HG03025 (cell line): ENCODE measurements around the gene C1S.

Source experiments
- ATAC-seq: cut with Tn5 transposase; IDR thresholded peaks from one replicate; pipeline ENCODE4 v1.9.1; 2021; ENCODE audit warnings: mild to moderate bottlenecking, moderate library complexity; ENCODE audit not compliant: unreplicated experiment, low FRiP score

Gene C1S

DNA sequence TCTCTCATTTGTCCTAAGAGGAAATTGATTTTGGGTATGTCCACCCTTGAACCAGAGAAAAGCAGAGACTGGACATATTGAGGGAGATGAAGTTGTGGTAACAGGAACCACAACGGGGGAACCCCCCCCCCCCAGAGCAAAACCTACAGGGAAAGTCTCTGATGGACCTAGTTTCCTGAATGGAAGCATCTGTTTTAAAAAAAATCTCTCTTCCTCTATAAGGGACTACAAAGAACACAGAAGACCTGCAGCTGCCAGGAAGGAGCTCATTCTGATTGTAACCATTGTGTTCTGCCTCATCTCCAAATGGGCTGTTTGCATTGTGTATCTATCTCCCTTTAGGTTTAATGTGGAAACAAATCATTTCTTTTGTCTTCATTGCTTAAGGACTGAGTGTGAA, 13.4 kb downstream of the C1S start:
- ATAC-seq: no peak

DNA sequence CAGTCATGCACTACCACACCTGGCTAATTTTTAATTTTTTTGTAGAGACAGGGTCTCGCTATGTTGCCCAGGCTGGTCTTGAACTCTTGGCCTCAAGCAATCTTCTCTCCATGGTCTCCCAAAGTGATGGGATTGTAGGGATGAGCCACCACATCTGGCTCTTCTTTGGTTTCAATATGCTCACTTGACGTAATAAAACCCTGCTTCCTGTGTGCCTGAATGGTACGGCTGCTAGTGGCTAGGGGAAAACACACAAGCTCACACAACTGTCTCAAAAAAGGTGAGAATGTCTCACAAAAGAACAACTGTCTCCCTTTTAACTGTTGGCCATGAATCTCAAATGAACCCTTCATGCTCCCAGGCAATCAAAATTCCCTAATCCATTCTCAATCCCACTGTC, 15.0 kb downstream of the C1S start:
- no peak for ATAC-seq

DNA sequence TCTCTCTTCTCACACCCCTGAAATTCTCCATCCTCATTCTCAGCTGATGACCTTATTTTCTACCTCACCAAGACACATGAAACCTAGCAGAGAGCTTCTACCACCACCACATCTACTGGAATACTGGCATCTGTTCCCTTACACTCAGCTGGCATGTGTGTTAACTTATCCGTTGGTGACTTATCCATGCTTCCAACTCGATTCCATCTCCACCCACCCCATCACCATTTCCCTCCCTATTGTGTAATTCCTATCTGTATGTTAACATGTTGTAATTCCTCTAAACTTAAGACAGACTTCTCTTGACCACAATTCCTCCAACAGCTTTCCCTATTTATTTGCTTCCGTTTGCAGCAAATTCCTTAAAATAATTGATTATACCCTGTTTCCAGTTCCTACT, 15.4 kb downstream of the C1S start:
- ATAC-seq: no peak

DNA sequence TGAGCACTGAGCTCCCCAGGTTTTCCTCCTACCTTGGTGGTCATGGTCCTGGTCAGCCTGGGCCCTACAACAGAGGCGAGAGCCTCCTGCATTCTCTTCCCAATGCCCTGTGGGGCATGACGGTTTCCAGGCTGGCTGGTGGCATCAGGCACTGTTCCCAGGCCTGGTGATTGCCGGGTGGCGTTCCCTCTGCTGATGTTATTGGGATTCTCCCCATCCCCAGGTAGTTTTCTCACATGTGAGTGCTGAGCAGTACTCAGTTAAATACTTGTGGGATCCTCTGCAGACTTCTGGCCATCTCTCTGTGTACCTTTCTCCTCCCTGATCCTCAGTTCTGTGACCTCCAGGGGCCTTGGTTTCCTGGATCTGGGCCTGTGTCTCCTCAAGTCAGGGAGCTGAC, 16.0 kb downstream of the C1S start:
- ATAC-seq: no peak

DNA sequence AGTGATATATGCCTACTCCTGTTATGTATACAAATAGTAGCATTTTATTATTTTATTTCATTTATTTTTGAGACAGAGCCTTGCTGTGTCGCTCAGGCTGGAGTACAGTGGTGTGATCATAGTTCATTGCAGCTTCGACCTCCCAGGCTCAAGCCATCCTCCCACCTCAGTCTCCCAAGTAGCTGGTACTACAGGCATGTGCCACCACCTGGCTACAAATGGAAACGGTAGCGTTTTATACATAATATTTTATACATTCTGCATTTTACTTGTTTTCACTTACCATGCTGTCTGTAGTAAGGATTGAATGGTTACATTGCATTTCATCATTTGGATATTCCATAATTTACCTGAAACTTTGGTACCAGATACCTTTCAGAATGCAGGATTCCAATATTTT, 17.6 kb downstream of the C1S start:
- no peak for ATAC-seq

DNA sequence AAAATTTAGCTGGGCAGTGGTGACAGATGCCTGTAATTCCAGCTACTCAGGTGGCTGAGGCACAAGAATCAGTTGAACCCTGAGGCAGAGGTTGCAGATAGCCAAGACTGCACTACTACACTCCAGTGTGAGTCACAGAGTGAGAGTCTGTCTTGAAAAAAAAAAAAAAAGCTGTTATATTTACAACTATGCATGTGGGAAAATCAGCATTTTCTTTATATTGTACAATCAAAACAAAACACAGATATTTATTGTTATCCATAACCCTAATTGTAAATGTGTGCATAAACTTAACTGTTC, 19.3 kb downstream of the C1S start:
- no peak for ATAC-seq

DNA sequence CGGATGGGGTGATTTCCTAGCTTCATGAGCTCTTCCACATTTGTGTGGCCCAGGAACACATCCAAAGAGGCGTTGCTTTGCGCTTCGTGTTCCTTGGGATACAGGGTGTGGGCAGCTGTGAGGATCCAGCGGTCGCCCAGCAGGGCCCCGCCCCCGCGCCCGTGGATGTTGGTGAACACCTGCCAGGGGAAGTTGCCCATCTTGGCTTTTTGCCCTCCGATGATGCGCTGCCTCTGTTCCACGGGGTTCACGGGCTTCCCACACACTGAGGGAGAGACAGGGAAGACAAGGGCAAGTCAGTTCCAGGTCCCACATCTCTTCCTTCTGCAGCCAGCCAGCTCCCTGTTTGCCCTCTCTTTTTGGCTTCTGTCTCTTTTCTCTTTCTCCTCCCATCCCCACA, 20.5 kb downstream of the C1S start:
- no peak for ATAC-seq

DNA sequence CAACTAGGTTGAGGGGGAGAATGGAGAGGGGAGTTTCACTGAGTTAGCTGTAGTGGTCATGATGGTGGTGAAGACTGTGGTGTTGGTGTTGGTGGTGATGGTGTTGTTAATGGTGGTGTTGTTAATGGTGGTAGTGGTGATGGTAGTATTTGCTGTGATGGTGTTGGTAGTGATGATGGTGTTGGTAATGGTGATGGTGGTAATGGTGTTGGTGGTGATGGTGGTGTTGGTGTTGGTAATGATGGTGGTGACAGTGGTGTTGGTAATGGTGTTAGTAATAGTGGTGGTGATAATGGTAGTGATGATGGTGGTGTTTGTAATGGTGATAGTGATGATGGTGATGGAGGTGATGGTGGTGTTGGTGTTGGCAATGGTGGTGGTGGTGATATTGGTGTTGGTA, 22.6 kb downstream of the C1S start:
- ATAC-seq: no peak

DNA sequence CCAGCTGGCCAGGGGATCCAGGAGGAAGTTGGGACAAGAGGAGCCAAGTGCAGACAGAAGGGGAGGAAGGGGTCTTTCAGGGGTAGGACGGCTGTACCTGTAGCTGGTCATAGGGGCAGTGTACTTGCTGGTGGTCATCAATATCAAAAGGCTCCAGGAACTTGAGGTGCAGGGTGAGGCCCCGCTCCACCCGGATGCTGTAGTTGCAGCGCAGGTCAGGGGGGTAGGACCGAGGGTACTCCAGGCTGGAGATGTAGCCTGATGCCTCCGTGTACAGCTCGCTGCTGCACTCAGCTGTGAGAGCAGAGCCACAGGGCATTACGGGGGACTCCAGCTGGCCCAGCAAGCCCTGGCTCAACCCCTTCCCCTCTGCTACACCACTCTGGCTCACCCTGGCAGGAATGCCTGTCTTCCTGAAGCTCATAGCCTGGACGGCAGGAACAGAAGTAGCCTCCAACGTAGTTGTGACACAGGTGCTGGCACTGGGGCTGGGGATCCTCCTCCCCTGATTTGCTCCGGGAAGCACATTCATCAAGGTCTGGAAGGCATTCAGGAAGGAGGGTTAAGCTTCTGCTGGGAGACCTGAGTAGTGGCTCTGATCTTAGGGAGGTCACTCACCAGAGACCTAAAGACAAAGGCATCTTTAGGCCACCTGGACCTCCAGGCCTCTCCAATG, 28.8 kb downstream of the C1S start:
- ATAC-seq: no peak

DNA sequence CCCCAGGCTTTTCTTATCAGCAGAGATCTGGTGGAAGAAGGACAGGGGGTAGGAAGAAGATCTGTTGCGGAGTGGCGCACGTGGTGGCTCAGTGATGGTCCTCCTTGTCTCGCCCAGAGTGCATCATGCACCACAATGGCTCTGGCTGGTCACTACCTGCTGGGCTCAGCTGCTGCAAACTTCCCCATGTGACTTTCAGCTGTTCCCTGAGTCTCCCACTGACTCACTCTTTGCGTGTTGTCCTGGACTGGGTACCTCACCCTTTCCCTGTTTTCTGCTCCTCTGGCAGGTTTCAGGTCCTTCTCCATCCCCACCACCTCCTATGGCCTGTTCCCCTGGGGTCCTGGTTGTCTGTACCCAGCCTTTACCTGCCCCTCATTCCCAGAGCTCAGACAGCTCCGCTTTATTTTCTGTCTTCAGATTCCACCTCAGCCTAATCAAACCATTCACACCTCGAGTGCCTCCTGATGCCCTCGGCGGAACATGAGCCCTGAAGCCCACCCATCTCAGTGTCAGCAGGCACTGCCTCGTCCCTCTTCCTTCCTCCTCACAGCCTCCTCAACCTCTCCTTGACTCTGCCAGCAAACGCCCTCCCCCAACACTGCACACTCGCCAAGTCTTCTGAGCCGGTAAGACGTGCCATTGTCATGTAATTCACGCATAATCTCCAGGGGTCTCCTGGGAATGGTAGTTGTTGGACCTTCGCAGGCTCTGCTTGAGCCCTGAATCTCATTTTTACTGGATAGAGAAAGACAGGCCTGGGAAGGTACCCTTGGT, 29.9 kb downstream of the C1S start:
- no peak for ATAC-seq

DNA sequence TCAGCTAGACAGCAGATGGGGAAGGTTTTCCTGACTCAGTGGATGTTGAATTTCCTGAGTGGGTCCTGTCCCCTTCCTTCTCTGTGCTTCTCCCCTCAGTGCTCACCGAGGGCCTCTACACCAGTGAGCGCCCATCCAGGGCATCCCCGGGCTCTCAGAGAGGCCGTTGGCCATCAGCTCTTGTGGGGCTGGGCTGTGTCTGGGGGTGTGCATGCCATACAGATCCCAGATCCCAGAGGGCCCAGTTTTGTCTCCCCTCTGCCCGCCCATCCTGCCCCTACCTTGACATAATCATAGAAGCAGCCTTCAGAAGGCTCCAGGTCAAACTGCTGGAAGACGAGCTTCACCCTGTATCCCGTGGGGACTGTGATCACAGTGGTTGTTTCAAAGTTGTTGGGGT, 30.7 kb downstream of the C1S start:
- ATAC-seq: no peak

DNA sequence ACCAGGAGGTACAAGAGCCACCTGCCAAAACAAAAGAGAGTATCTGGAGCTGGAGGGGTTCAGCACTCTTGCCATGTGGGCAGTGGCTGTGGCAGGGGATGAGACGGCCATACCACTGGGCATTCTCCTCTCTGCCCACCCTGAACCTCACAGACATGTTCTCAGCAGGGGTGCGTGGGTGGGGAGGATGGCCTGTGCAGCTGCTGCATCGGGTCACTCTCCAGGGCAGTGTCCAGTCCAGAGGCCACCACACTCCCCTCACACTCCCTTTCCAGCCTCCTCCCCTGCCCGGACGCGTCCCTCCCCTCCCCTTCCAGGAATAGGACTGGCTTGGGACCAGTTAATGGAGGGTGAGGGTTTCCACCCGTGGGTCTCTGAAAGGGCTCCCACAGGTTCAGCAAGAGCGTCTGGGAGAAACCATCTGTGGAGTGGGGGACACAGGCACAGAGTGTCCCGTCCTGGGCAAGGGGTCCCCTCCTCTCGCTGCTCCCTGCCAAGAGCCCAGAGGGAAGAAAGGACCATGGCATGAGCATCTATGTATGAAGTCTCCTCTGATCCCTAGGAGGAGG, 31.2 kb downstream of the C1S start:
- no peak for ATAC-seq

DNA sequence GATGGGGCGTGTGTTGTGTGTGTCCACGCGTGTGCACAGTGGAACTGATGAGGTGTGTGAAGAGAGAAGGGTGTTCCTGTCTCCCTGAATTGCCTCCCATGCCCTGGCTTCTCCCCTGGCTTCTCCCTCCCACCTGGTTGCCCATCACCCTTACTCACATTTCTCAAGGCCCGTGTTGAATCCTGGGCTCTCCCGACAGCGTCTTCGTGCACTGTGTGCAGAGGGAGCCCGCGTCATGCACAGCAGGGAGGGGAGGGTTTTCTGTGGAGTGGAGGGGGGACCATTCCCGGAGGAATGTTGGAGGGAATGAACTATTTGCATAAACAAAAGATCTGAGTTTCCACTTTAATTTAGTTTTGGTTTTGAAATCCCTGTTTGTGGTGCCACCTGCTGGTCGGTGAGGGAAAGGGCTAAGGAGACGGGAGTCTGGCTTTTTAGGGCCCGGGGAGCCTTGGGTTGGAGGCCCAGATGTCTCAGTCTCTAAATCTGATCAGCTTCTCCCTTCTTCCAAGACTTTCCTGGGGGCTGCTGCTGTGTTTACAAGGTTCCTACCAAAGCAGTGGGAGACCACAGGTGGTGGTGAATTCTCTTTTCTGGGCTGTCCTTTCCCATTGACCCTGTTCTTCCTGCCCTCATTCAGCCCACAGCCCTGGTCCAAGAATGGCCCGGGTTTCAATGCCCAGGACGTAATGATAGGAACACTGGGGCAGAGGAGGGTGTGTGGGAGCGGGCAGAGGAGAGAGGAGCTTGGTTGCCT, 31.9 kb downstream of the C1S start, which contains the start of gene C1R:
Gene C1R (minus strand): TSS at position 217 of the 757 bp plus-strand sequence. CDS start 57 bp downstream, at position 160.
- no peak for ATAC-seq

DNA sequence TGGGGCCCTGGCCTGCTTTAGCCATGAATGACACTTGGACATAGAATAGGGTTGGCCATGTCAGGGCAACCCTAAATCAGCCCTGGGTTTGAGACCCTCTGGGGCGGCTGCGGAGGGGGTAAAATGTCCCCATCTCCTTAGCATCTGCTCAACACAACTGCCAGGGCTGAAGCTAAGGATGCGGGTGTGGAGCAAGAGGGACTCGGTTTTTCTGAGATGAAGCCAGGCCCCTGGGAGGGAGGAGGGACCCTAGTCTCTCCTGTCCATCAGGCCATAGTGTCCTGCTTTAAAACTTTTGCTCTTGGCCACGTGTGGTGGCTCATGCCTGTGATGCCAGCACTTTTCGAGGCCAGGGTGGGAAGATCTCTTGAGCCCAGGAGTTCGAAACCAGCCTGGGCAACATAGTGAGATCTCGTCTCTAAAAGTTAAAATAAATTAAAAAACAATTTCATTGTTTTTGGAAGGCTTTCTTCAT, 32.5 kb downstream of the C1S start:
- ATAC-seq: no peak

DNA sequence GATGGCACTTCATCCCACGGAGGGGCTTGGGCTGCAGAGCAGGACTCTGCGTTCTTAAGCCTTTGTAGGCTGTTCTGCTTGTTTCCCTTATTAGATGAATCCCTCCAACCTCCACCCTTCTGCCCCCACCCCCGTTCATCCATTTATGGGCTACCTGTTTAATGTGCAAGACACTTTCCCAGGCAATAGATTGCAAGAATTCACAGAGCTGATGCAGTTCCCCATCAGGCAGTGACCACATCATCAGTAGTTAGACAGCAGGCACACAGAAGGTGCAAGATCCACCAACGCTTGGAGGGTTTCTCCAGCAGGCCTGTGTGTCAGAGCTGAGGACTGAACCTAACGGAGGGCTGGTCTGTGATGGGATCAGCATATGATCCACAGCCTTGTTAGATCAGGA, 33.0 kb downstream of the C1S start:
- no peak for ATAC-seq

DNA sequence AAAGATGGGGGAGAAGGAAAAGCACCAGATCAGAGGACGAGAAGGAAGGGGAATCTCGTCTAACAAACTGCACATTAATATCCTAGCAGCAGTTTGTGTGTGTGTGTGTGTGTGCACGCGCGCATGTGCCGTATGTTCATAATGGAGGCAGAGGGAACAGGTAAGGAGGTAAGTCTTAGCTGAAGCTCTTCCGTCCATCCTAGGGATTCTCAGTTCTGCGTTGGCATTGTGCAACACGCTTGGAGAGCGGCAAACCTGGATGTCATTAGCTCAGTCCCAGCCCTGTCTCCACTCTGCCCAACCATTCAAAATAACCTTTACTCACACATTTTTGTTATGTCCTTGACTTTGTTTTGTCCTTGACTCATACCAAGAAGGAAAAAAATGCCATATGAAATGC, 33.4 kb downstream of the C1S start:
- ATAC-seq: no peak

DNA sequence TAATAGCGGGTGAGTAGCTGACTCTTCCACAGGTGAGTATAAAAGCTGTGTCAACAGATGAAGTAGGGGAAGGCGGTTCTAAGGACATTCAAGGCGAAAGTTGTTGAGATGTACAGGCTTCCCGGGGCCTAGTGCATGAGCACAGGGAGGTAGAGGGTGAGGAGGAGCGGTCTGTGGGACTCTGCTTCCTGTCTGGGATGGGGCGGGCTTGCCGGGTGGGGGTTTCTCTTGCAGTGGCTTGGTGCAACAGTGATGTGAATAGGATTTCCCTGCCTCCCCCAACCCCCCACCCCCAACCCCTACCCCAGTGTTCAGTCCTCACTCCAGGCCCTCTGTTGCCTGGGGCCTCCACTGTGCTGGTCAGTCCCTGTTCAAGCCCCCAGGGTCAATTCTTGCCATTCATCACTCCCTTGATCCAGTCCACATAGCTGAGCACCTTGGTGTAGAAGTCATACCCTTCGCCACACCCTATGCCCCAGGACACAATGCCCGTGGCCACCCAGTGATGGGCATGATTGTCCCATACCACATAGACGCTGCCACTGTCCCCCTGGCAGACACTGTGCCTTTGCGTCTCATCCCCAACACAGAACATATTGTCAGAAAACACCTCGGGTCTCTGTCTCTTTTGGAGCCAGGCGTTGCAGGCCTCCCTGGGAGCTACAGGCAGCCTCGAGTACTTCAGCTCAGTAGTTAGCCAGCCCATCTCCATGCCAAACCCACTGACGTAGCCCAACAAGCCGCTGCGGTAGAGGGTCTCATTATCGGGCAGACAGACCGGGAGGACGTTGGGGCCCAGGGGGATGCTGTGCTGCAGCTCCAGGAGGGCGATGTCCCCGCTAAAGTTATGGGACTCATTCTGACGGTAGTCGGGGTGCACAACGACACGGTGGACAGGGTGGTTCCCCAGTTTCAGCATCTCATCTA, 35.8 kb downstream of the C1S start:
- no peak for ATAC-seq

DNA sequence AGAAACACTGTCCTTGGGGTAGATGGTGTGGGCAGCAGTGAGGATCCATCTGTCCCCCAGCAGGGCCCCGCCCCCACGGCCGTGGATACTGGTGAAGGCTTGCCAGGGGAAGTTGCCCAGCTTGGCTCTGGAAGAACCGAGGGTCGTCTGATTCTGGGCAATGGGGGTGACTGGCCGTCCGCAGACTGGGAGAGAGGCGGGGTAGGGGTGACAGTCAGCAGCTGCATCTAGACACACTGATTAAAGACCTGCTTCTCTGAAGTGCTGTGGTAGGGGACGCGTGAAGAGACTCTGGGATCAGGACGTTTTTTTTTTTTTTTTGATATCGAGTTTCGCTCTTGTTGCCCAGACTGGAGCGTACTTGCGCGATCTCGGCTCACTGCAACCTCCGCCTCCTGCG, 36.5 kb downstream of the C1S start:
- ATAC-seq: no peak

DNA sequence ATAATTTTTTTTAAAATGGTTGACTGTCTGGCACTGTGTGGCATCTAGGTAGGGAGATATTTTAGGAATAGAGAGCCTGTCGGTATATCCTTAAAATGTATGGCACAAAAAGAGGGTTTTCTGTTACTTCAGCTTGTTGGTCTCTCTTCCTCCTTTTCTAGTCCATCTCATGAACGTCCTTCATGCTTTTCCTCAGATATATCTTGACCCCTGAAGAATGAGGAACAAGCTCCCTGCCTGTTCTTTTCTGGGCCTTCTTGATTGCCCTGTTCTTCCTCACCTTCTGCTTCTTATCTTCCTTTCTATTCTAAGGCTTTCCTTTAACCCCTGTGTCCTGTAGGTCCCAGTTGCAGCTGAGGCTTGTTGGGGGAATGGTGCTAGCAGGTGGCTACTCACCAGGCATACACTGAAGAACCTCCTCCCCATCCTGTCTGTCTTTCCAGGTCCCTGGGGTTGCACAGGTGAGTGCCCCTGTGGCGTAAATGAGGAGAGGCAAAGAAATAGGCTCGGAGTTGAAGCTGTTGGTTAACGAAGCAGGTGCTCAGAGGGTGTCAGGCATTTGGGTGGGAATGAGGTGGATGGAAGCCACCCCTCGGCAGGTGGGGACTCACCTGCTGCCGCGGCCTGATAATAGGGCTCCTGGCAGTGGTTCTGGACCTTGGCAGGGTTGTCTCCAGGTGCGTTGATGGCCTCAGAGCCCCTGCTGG, 38.9 kb downstream of the C1S start:
- no peak for ATAC-seq

DNA sequence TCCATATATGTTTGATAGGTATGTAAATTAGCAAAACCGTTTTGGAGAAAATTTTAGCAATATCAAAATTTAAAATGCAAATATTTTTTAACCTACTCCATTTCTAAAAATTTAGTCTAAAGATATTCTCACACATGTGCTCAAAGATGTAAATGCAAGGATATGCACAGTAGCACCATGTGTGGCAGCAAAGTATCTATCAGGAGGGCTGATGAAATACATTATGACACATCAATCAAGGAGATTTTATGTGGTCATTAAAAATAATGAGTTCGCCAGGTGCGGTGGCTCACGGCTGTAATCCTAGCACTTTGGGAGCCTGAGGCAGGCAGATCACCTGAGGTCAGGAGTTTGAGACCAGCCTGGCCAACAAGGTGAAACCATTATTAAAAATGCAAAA, 39.7 kb downstream of the C1S start:
- no peak for ATAC-seq
